ENCODE data around the gene LOC101059915.

DNA sequence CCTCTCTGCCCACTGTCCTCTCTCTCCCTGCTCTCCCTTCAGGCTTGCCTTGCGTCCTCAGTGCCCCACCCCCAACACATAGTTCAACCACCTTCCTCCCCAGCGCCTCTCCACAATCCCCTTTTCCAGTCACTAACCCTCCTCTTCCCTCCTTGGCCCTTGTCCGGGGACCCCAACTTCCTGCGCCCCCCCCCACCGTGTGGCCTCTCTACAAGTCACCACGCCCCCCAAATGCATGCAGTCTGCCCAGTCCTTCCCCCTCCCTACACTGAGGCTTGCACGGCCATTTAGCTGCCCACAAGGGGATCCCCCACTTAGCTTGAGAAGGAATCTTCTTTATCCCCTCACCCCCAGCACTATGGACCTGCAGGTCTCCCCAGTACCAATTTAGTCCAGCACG is 49.6 kb upstream of the LOC101059915 start:
- TF ChIP-seq PPARA (CRISPR knock-in tag; IDR thresholded peaks at IDR 0.05; ENCODE audit: borderline replicate concordance), result no peak
- no peak for TF ChIP-seq OSR1 (CRISPR knock-in tag; IDR thresholded peaks at IDR 0.05)
- TF ChIP-seq TOX (CRISPR knock-in tag; IDR thresholded peaks at IDR 0.05; ENCODE audit: borderline replicate concordance), result no peak
- no peak for TF ChIP-seq ZNF8 (CRISPR knock-in tag; IDR thresholded peaks at IDR 0.05)
- TF ChIP-seq RARB (CRISPR knock-in tag; IDR thresholded peaks at IDR 0.05), result no peak
- no peak for TF ChIP-seq SNAI2 (CRISPR knock-in tag; IDR thresholded peaks at IDR 0.05)
- no peak for TF ChIP-seq BACH2 (CRISPR knock-in tag; IDR thresholded peaks at IDR 0.05; ENCODE audit: borderline replicate concordance)
- TF ChIP-seq ZNF70 (CRISPR knock-in tag; IDR thresholded peaks at IDR 0.05), result no peak

Data from SK-N-SH treated with all-trans-retinoic acid at 6 μM for 48 hours (cell line).